Upper lobe of left lung (tissue), 4 donors: ENCODE data around the gene SEC22B.
"Not testable (repeated sequence)": the region's sequence is repeated elsewhere in the genome, so short reads cannot be mapped to it uniquely, and the experiment has no call there.

ENCODE experiments used
- POLR2A ChIP-seq, 4 donors: fragments of 450-650 bp; IDR thresholded peaks; one replicate each; pipeline ENCODE4 v1.5.1; 2016 to 2017; ENCODE audit warnings: antibody characterized with exemption in 4 of 4, mild to moderate bottlenecking in 2 of 4
- POLR2AphosphoS5 ChIP-seq, 2 donors: sonication (generic); formaldehyde crosslinking; IDR thresholded peaks; one replicate each; pipeline ENCODE4 v1.5.1; 2017; ENCODE audit warnings: antibody characterized with exemption in 2 of 2
- TF ChIP-seq, protein P1 (sequence below), 6 experiments: fragments of 450-650 bp in 4 of 6; fragments of 200-600 bp in 2 of 6; sonication (generic) in 2 of 6; IDR thresholded peaks; one replicate each; pipeline ENCODE4 v1.5.1; 2016 to 2019; ENCODE audit warnings: antibody characterized with exemption in 6 of 6

DNA sequence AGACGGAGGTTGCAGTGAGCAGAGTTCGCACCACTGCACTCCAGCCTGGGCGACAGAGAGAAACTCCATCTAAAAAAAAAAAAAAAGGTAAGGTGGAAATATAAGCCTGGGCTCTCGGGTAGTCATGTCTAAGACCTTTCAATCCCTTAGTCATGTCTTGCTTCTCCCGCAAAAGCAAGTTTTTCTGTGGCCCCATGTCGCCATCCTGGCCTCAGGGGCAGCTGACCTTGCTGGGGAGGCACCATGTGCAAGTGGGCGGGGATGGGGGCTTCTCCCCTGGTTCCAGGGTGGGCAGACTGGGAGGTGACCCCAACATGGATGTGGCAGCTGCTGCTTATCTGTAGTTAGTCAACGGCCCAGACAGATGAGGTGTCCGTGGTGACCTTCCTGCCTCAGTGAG is 66.7 kb downstream of the SEC22B start:
- TF ChIP-seq, protein P1, sequence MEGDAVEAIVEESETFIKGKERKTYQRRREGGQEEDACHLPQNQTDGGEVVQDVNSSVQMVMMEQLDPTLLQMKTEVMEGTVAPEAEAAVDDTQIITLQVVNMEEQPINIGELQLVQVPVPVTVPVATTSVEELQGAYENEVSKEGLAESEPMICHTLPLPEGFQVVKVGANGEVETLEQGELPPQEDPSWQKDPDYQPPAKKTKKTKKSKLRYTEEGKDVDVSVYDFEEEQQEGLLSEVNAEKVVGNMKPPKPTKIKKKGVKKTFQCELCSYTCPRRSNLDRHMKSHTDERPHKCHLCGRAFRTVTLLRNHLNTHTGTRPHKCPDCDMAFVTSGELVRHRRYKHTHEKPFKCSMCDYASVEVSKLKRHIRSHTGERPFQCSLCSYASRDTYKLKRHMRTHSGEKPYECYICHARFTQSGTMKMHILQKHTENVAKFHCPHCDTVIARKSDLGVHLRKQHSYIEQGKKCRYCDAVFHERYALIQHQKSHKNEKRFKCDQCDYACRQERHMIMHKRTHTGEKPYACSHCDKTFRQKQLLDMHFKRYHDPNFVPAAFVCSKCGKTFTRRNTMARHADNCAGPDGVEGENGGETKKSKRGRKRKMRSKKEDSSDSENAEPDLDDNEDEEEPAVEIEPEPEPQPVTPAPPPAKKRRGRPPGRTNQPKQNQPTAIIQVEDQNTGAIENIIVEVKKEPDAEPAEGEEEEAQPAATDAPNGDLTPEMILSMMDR (IDR thresholded peaks at IDR 0.05): not testable (repeated sequence)
- not testable (repeated sequence) for TF ChIP-seq POLR2A, POLR2AphosphoS5 (IDR thresholded peaks at IDR 0.05)
